HT1080 (cell line): ENCODE data around the gene FBF1. TPM values are rescaled to one million over a fixed set of nuclear protein-coding genes. Genes with fewer than 3 reads are reported as not detected.
"Not testable (repeated sequence)": the region's sequence is repeated elsewhere in the genome, so short reads cannot be mapped to it uniquely, and the experiment has no call there.

Source experiments
- DNase-seq: peaks from one replicate; pipeline ENCODE4 v3.0.0-alpha.2; 2015; ENCODE audit warnings: low read depth
- total RNA-seq: library from RNA; depleted of rRNA; stranded (reverse); fragments of >200 nt; shearing (Covaris generic); gene quantifications from 2 replicates; pipeline ENCODE4 v1.2.3, GENCODE V29; 2014

FBF1 gene
- total RNA-seq, 1 experiment from 2014 or later: 10.8 TPM

GRCh38 chr17:75897160-75898019 lies 43.5 kb downstream of the FBF1 start:
- DNase-seq: no peak

GRCh38 chr17:75896415-75897159 lies 44.3 kb downstream of the FBF1 start, which contains the start of gene TRIM65:
TSS of gene TRIM65 (minus strand) at chr17:75896951. CDS start at chr17:75896937, 14 bp downstream.
- DNase-seq: peak; percentile 68

GRCh38 chr17:75895370-75896155 lies 45.3 kb downstream of the FBF1 start:
- DNase-seq: no peak

- no peak for DNase-seq
Observed at GRCh38 chr17:75894049-75894733, 46.7 kb downstream of the FBF1 start.

GRCh38 chr17:75893305-75894048 lies 47.4 kb downstream of the FBF1 start:
- DNase-seq: no peak

GRCh38 chr17:75892556-75893224 lies 48.2 kb downstream of the FBF1 start:
- no peak for DNase-seq

GRCh38 chr17:75891605-75892555 lies 49.0 kb downstream of the FBF1 start:
- no peak for DNase-seq

- DNase-seq: no peak
Observed at GRCh38 chr17:75891022-75891604, 49.7 kb downstream of the FBF1 start.

- peak; percentile 62 for DNase-seq
Observed at GRCh38 chr17:75889454-75889853, 51.4 kb downstream of the FBF1 start.

- DNase-seq: no peak
Observed at GRCh38 chr17:75888484-75888883, 52.4 kb downstream of the FBF1 start.

- not testable (repeated sequence) for DNase-seq
Observed at GRCh38 chr17:75885860-75886259, 55.0 kb downstream of the FBF1 start.

GRCh38 chr17:75885431-75885830 lies 55.4 kb downstream of the FBF1 start:
- no peak for DNase-seq

- DNase-seq: no peak
Observed at GRCh38 chr17:75881678-75882454, 59.0 kb downstream of the FBF1 start.

GRCh38 chr17:75880266-75880665 lies 60.6 kb downstream of the FBF1 start:
- no peak for DNase-seq

GRCh38 chr17:75878174-75878998 lies 62.5 kb downstream of the FBF1 start, which contains the start of gene TRIM47:
TSS of gene TRIM47 (minus strand) at chr17:75878581. CDS start at chr17:75878548, 33 bp downstream.
- DNase-seq: peak; percentile 55

GRCh38 chr17:75877752-75878173 lies 63.1 kb downstream of the FBF1 start:
- DNase-seq: peak; percentile 70
